Measurements from ENCODE around the gene SYNE3.

The SYNE3 gene

DNA sequence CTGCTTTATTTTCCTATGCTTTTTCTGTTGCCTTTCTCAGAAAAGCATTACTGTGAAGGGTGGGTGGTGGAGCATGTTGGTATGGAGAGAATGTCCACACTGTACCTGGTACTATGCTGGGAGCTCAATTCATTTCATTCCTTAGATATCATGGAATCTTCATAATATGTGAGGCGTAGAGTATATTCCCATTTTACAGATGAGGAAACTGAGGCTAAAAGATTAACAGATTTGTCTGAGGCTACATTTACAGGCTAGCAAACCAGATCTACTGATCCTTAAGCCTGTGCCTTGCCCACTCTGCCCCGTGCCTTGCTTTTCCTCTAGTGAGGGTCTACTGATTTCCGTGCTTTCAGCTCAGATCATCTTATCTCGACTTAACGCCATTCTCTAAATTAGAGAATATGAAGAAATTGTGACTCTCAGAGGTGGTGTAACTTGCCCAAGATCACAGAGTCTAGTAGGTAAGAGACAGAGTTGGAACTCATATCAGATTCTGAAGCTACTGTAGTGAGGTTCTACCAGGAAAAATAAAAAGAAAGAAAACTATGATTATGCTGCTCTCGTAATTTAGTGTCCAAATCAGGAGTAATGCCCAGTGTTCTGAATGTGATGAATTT, 23.9 kb upstream of the SYNE3 start:
- DNase-seq, result no peak

GRCh38 chr14:95538801-95539509, 22.5 kb upstream of the SYNE3 start:
- no peak for DNase-seq

DNA sequence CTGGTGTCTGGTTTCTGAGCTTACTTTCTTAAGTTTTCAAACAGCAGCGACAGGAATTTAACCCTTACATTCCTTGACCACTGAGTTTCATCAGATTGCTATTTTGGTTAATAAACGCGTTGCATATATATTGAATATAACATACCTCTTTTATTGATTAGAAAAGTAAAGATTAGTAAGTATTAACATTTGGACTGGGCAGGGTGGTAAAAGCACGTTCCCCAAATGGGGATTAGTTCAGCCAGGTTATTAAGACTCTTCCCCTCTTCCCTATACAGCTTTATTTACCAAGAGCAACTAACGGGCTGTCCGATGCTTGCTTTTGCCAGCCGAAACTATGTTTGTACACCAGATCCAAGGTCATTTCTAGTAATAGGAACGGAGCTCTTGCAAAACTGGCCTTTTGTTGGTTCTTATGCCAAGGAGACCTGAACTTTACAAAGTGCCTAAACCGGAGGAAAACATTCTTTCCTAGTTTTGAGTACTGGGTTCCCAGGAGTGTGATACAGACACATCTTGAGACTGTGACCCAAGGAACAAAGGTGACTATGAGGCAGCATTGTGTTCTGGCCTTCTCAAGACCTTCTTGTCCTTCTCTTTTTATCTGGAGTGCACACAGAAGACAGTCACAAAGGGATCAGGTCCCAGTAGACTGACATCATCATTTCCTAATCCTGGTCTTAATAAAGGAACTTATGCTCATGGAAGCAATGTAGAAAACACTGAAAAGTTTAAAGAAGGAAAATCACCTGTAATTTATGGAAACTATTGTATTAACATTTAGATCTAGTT, 21.0 kb upstream of the SYNE3 start:
- DNase-seq, result no peak

DNA sequence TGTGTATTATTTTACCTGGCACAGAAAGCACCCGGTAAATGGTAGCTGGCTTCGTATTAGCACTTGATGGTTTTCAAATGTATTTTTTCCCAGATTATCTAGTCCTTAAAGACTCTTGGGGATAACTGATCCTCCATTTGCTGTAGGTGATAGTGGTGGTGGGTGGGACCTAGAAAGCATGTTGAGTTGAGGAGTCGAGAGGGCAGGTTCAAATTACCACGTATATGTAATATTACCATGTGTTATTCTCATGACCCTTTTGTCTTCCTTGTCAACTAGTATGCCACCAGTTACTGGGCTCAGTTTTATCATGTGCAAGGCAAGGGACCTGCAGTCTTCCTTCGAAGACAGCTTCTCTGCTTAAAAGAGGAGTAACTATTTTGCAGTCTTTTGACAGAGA, 20.2 kb upstream of the SYNE3 start:
- DNase-seq, result no peak

DNA sequence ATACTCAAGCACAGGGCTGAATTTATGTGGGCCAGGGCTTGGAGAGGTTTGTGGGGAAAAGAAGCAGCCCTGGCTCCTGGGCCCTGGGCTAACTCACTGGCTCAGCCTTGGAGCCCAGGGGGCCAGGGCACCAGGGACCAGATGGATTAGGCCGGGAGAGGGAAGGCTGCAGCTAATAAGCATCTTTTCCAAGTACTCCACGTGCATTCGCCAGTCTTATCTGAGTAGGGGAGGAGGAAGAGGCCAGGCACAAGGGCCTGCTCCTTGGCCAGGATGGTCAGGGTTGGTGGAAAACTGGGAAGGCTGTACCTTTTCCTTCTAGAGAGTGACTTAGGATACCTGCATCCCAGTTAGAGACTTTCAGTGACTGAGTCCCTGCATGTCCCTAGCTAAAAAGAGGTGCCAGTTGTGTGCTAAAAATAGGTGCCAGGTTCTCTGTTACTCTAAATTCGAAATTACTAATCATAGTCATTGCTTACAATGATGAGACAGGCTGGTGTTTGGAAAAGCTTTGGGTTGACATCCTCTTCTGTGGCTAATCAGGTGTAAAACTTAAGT, 19.7 kb upstream of the SYNE3 start:
- no peak for DNase-seq

DNA sequence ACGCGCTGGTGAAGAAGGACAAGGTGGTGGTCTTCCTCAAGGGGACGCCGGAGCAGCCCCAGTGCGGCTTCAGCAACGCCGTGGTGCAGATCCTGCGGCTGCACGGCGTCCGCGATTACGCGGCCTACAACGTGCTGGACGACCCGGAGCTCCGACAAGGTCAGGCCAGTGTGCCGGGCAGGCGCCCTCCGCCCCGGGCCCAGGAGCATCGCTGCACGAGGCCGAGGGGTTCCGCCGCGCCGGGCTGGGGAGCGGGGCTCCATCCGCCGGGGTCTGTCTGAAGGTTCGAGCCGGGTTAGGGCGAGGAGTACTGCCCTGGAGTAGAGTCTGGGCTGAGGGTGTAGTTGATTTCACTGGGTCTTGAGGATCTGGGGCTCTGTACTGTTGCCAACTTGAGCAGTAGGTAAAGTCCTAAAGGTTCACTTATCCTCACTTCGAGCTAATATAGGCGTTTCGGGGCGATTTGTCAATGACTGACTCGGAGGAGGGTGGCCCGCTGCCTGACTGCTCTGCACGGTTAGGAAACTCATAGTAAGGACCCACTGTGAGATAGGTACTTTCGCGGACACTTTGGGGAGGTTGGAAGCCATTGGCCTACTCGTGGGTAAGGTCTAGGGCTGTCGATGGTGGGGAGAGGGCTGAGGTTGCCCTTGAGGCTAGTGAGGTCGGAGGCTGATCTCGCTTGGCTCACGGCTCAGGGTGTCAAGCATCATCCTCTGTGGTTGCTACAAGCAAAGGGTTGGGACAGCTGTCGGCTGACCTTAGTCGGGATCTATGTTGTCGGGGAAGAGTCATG, 19.0 kb upstream of the SYNE3 start:
- no peak for DNase-seq

DNA sequence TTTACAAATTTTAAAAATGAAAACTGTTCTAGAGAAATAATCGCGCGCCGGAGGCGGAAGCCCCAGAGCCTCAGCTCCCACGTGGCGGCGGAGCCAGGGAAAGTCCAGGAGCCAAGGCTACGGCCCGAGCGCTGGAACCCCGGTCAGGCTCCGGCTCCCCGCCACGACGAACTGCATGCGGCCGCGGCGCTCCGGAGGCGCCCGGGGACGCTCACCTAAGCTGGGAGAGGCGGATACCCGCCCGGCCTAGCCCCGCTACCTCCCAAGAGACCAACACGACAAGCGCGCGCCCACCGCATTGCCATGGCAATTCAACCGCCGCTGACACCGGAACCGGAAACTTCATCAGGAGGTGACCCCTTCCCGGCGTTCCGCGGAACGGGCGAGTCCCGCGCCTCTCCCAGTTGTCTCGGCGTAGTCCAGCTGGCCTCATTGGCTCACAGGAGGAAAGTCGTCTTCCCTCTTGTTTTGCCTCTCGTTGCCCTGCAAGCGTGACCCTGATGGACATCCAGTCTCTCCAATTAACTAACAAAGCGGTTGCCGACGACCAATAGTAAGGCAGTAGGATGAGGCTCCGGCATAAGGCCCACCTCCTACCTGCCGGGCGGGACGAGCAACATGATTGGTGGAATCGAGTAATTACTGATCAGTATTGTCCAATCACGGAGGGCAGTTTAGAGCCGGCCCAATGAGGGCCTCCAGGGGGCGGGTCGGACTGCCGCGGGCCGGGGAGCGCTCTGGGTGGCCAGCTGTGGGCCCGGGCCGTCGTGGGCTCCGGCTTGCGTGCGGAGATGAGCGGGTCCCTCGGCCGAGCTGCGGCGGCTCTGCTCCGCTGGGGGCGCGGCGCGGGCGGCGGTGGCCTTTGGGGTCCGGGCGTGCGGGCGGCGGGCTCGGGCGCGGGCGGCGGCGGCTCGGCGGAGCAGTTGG, 18.1 kb upstream of the SYNE3 start, which contains the start of gene GLRX5:
Gene GLRX5, plus strand, starts transcription at position 752 of the 927 bp plus-strand sequence. Its CDS starts 40 bp downstream, at position 792.
- DNase-seq, result peak; percentile 100

GRCh38 chr14:95533822-95534221, 17.4 kb upstream of the SYNE3 start:
- no peak for DNase-seq

DNA sequence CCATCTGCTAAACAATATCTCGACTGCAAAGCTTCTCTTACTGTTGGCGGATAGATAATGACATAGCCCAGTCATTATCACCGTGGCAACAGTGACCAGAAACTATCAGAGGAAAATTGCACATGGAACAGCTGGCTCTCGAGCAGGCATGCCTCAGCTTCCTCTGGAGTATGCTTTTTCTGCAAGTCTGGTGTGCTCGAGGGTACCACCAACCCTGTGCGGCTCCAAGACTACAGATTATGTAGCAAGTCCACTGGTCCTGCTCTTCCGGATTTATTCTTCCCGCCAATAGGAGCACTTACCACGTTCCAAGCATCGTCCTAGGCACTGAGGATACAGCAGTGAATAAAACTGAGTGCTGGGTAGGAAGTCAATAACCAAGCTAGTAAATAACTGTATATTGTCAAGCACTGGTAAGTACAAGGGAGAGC, 17.0 kb upstream of the SYNE3 start:
- DNase-seq, result peak; percentile 81

DNA sequence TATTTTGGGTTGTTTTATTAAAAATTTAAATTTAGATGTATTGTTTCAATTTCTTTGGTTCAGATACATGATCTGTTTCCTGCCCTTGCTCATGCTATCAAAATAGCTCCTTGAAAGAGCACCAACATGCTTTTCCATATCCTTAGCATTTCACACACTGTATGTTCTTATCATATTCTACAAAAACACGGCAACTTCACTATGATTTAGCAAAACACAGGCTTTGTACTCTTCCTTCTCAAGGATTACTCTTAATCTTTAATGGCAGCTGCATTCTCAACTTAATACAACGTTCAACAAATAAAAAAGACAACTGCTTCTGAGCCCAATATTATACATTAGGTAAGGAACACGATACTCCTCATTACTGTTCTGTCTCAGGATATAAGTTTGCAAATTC, 15.5 kb upstream of the SYNE3 start:
- no peak for DNase-seq

DNA sequence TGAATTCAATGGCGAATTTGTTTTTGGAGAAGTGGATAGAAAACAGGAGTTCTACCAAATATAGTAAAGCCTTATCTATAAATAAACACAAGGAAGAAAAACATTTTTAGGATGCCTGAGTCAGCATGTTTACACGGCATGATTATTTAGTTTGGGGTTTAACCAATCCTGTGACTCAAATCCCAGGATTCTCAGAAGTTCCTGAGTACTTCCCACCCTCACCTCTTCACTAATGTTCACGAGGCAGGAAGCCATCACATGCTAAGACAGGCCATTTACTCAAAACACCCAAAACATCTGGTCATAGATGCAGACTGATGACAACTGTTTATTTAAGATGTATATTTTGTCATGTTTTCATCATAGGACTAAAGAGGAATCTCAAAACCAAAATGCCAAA, 15.0 kb upstream of the SYNE3 start:
- DNase-seq, result no peak

DNA sequence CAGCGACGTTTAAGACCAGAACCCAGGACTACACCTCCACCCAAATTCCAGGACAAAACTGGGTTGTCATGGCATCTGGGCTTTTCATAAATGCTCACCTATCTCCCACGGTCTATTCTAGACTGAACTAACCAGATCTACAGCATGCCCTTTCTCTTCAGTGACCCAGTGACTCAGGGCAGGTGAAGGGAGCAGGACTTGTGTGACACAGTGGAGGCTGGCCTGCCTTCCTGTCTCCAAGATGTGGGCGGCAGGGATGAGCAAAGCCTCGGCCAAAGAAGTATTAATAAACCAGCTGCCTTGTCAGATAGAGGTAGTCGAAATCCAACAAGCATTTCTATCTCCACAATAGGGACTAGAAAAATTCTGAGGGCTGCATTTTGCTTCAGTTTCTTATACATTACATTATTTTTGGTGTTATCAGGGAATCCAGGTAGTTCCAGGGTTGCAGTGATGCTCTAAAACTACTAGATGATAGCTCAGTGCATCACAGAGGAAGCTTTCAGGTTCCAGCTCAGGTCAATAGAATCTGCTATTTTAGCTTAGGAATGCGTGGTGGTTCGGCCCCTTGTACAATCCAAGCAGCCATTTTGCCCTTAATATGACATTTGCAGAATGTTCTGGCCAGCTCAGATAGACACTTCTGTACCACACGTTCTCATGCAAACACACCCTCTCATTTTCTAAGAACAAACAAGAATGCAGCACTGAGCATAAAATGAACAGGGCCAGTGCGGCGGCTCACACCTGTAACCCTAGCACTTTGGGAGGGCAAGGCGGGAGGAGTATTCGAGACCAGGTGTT, 14.2 kb upstream of the SYNE3 start:
- DNase-seq, result no peak

DNA sequence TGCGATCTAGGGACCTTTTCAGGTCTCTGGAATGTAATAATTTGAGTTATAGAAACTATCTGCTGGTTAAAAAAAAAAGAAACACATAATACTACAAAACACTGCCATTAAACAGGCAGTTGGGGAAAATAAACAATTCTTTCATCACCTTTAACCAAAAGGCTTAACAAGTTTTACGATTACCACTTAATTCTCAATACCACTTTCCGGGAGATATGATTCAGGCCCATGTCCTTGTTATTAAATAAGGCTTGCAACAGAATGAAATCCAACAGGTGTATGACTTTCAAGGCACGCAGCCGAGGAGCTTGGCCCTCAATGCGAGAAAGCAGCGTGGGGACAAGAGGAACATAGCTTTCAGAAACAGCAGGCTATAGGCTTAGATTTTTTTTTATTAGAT, 12.8 kb upstream of the SYNE3 start:
- no peak for DNase-seq

- peak; percentile 50 for DNase-seq
These were observed 11.0 kb upstream of the SYNE3 start for GRCh38 chr14:95527387-95528002.

GRCh38 chr14:95526483-95527386, 10.3 kb upstream of the SYNE3 start:
- no peak for DNase-seq

- DNase-seq, result no peak
These were observed 9.5 kb upstream of the SYNE3 start for GRCh38 chr14:95525999-95526398.

DNA sequence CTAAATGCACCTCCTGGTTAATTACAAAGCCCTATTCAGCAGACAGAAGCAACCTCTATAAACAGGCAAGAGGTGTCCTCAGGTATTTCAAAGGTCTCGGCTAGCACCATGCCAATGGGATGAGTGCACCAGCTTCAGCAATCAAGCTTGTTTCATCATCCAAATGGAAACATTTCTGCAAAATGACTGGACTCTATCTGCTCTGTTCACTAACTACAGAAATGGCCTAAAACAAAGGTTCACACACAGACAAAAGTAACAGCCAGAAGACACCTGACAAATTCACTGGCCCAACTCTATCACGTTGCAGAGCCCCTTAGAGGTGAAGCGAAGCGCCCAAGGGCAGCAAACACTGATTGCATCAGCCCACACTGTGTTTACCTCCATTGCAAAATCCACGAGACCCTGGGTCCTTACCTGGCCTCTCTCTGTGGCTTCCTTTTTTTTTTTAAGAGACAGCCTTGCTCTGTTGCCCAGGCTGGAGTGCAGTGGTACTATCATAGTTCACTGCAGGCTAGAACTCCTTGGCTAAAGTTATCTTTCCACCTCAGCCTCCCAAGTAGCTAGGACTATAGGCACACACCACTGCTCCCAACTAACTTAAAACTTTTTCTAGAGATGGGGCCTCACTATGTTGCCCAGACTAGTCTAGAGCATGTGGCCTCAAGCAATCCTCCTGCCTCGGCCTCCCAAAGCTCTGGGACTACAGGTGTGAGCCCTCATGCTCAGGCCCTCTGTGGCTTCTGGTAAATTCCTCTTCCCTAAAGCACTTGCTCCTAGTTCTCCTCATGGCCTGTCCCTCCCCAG, 8.5 kb upstream of the SYNE3 start:
- DNase-seq, result no peak

- DNase-seq, result no peak
These were observed 7.5 kb upstream of the SYNE3 start for GRCh38 chr14:95523815-95524448.

Measured in NCI-H1105 treated with DMSO at 0.1 percent for 48 hours (cell line).